Lower leg skin (tissue), 3 donors: ENCODE measurements around the gene PARD6A.

Experiments
- POLR2A ChIP-seq, 2 donors: fragments of 450-650 bp; IDR thresholded peaks; one replicate each; pipeline ENCODE4 v1.6.1; 2016 to 2017; ENCODE audit warnings: antibody characterized with exemption in 2 of 2, mild to moderate bottlenecking in 1 of 2, moderate library complexity in 1 of 2
- TF ChIP-seq, protein P1 (sequence below), 3 donors: fragments of 450-650 bp; IDR thresholded peaks; one replicate each; pipeline ENCODE4 v1.5.1; 2016; ENCODE audit warnings: antibody characterized with exemption in 3 of 3, mild to moderate bottlenecking in 3 of 3, moderate library complexity in 2 of 3

DNA sequence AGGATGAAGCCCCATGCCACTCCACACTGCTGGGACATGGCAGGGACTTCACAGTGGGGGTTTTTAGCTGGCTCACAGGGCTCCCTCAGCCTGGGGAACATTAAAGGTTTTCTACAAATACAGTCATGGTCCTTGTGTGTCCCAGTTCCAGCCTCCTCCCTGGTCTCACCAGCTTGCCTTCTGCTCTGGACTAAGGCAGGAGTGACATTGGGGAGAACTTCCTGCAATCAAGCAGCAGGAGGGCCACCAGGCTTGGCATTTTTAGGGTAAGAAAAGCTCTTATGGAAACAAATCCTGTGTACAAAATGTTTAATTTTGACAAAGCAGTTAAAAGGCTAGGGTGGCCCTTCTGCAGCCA is 1.9 kb downstream of the PARD6A start:
- no peak for TF ChIP-seq POLR2A (IDR thresholded peaks at IDR 0.05)
- TF ChIP-seq, protein P1, sequence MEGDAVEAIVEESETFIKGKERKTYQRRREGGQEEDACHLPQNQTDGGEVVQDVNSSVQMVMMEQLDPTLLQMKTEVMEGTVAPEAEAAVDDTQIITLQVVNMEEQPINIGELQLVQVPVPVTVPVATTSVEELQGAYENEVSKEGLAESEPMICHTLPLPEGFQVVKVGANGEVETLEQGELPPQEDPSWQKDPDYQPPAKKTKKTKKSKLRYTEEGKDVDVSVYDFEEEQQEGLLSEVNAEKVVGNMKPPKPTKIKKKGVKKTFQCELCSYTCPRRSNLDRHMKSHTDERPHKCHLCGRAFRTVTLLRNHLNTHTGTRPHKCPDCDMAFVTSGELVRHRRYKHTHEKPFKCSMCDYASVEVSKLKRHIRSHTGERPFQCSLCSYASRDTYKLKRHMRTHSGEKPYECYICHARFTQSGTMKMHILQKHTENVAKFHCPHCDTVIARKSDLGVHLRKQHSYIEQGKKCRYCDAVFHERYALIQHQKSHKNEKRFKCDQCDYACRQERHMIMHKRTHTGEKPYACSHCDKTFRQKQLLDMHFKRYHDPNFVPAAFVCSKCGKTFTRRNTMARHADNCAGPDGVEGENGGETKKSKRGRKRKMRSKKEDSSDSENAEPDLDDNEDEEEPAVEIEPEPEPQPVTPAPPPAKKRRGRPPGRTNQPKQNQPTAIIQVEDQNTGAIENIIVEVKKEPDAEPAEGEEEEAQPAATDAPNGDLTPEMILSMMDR (IDR thresholded peaks at IDR 0.05): no peak
